CD14-positive monocyte (primary cell): ENCODE measurements around the gene PAPSS2. TPM values are rescaled to one million over a fixed set of nuclear protein-coding genes. Genes with fewer than 3 reads are reported as not detected.

Source experiments
- DNase-seq, 3 donors: peaks; one replicate each; pipeline ENCODE4 v3.0.0-alpha.2; 2011 to 2022
- H2AFZ ChIP-seq: 2 replicates; pipeline ENCODE4 v1.6.0; 2012; ENCODE audit warnings: mild to moderate bottlenecking, low read depth, low read length, inconsistent platforms; ENCODE audit not compliant: insufficient read depth, poor library complexity, severe bottlenecking
- H3K27ac ChIP-seq, 2 donors: 1 replicate in 1 of 2; 2 replicates in 1 of 2; pipeline ENCODE4 v1.5.1; 2012 to 2013; ENCODE audit warnings: low read length in 2 of 2, control low read depth in 1 of 2, inconsistent platforms in 1 of 2, low read depth in 1 of 2, mild to moderate bottlenecking in 1 of 2
- H3K27me3 ChIP-seq, 2 donors: one replicate each; pipeline versions ENCODE4 v1.6.0 to v1.6.1; 2011 to 2013; ENCODE audit warnings: low read length in 2 of 2; ENCODE audit not compliant: control insufficient read depth in 2 of 2, insufficient read depth in 2 of 2
- H3K36me3 ChIP-seq, 2 donors: replicated peaks in 1 of 2; 1 replicate in 1 of 2; 2 replicates in 1 of 2; pipeline versions ENCODE4 v1.5.1 to v1.6.1; 2012 to 2013; ENCODE audit warnings: low read length in 2 of 2, control low read depth in 1 of 2, inconsistent platforms in 1 of 2, mild to moderate bottlenecking in 1 of 2; ENCODE audit not compliant: insufficient read depth in 2 of 2, control insufficient read depth in 1 of 2
- H3K4me1 ChIP-seq, 2 donors: 1 replicate in 1 of 2; 2 replicates in 1 of 2; pipeline versions ENCODE4 v1.5.1 to v1.6.1; 2012 to 2013; ENCODE audit warnings: low read length in 2 of 2, control low read depth in 1 of 2, inconsistent platforms in 1 of 2, mild to moderate bottlenecking in 1 of 2, moderate library complexity in 1 of 2; ENCODE audit not compliant: insufficient read depth in 2 of 2, control insufficient read depth in 1 of 2
- H3K4me2 ChIP-seq: replicated peaks from 2 replicates; pipeline ENCODE3; 2012; ENCODE audit warnings: low read length, moderate library complexity, mild to moderate bottlenecking; ENCODE audit not compliant: poor library complexity, severe bottlenecking; ENCODE audit errors: extremely low read depth
- H3K4me3 ChIP-seq, 3 experiments: fragments of 200-600 bp in 1 of 3; sonication (generic) in 1 of 3; replicated peaks in 1 of 3; 1 replicate in 2 of 3; 2 replicates in 1 of 3; pipeline ENCODE4 v1.5.1; 2011 to 2013; ENCODE audit warnings: low read length in 3 of 3, mild to moderate bottlenecking in 3 of 3, control low read depth in 2 of 3, low read depth in 2 of 3, inconsistent platforms in 1 of 3, moderate library complexity in 1 of 3
- H3K79me2 ChIP-seq: 2 replicates; pipeline ENCODE4 v1.6.0; 2012; ENCODE audit warnings: mild to moderate bottlenecking, control low read depth, inconsistent platforms, low read length, moderate library complexity; ENCODE audit not compliant: insufficient read depth
- H3K9ac ChIP-seq: 2 replicates; pipeline ENCODE4 v1.6.0; 2017; ENCODE audit warnings: low read length, mild to moderate bottlenecking; ENCODE audit not compliant: insufficient read depth, poor library complexity, severe bottlenecking
- H3K9me3 ChIP-seq, 2 donors: replicated peaks in 1 of 2; 1 replicate in 1 of 2; 2 replicates in 1 of 2; pipeline versions ENCODE4 v1.5.1 to v1.6.1; 2012 to 2013; ENCODE audit warnings: low read length in 2 of 2, control low read depth in 1 of 2; ENCODE audit not compliant: control insufficient read depth in 1 of 2, insufficient read depth in 1 of 2
- H4K20me1 ChIP-seq: 2 replicates; pipeline ENCODE4 v1.6.0; 2012; ENCODE audit warnings: mild to moderate bottlenecking, low read length, control low read depth, moderate library complexity; ENCODE audit not compliant: insufficient read depth
- H3K27ac Mint-ChIP-seq, 7 donors: one replicate each; pipeline ENCODE4 v1.8.0; 2020; ENCODE audit warnings: mild to moderate bottlenecking in 7 of 7, mixed read lengths in 7 of 7, moderate library complexity in 6 of 7, inconsistent platforms in 2 of 7
- H3K27me3 Mint-ChIP-seq, 3 donors: one replicate each; pipeline ENCODE4 v1.8.0; 2021 to 2022; ENCODE audit warnings: low read depth in 3 of 3, mild to moderate bottlenecking in 3 of 3, mixed read lengths in 3 of 3, moderate library complexity in 3 of 3, inconsistent platforms in 1 of 3
- H3K36me3 Mint-ChIP-seq, 2 donors: one replicate each; pipeline ENCODE4 v1.8.0; 2020; ENCODE audit warnings: mixed read lengths in 2 of 2, inconsistent platforms in 1 of 2, mild to moderate bottlenecking in 1 of 2
- H3K4me1 Mint-ChIP-seq: one replicate; pipeline ENCODE4 v1.8.0; 2020; ENCODE audit warnings: mild to moderate bottlenecking, mixed read lengths
- H3K4me3 Mint-ChIP-seq, 2 donors: one replicate each; pipeline ENCODE4 v1.8.0; 2020; ENCODE audit warnings: mild to moderate bottlenecking in 2 of 2, mixed read lengths in 2 of 2, moderate library complexity in 1 of 2
- H3K9me3 Mint-ChIP-seq, 7 donors: one replicate each; pipeline ENCODE4 v1.8.0; 2020 to 2022; ENCODE audit warnings: mixed read lengths in 7 of 7, mild to moderate bottlenecking in 6 of 7, moderate library complexity in 6 of 7, inconsistent platforms in 2 of 7
- CTCF ChIP-seq: fragments of 200-600 bp; IDR thresholded peaks from one replicate; pipeline ENCODE4 v1.8.0; 2022; ENCODE audit warnings: antibody characterized with exemption, mild to moderate bottlenecking
- WGBS: methylation state at CpG from one replicate; pipeline ENCODE4 v1.1.5; 2013; ENCODE audit warnings: missing lambda C conversion rate; ENCODE audit not compliant: insufficient coverage; 5-methylcytosine and 5-hydroxymethylcytosine counted together
- intact Hi-C, 2 donors: fragments of 100-400 bp; cut with micrococcal nuclease; formaldehyde crosslinking; loops; one replicate each; pipeline versions ENCODE4 v1.15.0 to v1.15.1; 2023
- polyA plus RNA-seq, 3 donors: library from polyadenylated mRNA; depleted of rRNA in 1 of 3; unstranded in 2 of 3; stranded (reverse) in 1 of 3; fragments of 300-500 nt in 2 of 3; fragments of >200 nt in 1 of 3; fragmentation: Illumina TruSeq in 2 of 3; gene quantifications; 1 replicate in 2 of 3; 2 replicates in 1 of 3; pipeline ENCODE4 v1.2.3, GENCODE V29; 2012 to 2021

The PAPSS2 gene
- polyA plus RNA-seq, 3 donors = 3.5 to 6.5 (median 6.2) TPM

DNA sequence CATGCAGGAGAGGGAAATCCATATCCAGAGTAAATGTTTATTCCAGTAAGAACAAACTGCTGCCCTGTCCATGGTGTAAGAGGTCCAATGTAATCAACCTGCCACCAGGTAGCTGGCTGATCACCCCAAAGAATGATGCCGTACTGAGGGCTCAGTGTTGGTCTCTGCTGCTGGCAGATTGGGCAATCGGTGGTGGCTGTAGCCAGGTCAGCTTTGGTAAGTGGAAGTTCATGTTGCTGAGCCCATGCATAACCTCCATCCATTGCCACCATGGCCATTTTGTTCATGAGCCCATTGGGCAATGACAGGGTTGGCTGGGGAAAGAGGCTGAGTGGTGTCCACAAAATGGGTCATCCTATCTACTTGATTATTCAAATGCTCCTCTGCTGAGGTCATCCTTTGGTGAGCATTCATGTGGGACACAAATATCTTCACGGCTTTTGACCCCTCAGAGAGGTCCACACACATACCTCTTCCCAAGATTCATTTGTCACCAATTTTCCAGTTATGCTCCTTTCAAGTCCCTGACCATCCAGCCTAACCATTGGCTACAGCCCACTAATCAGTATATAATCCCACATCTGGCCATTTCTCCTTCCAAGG, 23.3 kb upstream of the PAPSS2 start:
- Mint-ChIP-seq H3K27me3 (no peaks in the 10 kb centered on the region), H3K36me3 (peaks cover 0 to 1% of the 10 kb centered on the region in 2 donors), H3K4me3 (no peak overlapping the region), H3K27ac (peak overlapping the region in 5 of 7 donors; percentile 46 to 92 (median 78)), H3K9me3 (peaks cover 0 to 10% (median 5%) of the 10 kb centered on the region in 7 donors), H3K4me1 (peaks cover 19% of the 10 kb centered on the region)
- peak overlapping the region; percentile 20 for H3K4me2 ChIP-seq
- H3K4me1 ChIP-seq = peaks cover 10 to 14% of the 10 kb centered on the region in 2 donors
- no peaks in the 10 kb centered on the region for H3K9me3 ChIP-seq
- no peaks in the 10 kb centered on the region for H3K79me2 ChIP-seq
- 91% methylated on average over 1 of the region's 3 CpGs for WGBS
- H3K27ac ChIP-seq = peak overlapping the region in 1 of 2 donors; percentile 53
- no peak overlapping the region for H3K9ac ChIP-seq
- no peaks in the 10 kb centered on the region for H3K36me3 ChIP-seq
- H3K27me3 ChIP-seq = no peaks in the 10 kb centered on the region
- intact Hi-C loops = no loop called here
- H2AFZ ChIP-seq = no peak overlapping the region
- H4K20me1 ChIP-seq = no peaks in the 10 kb centered on the region
- TF ChIP-seq CTCF = no peak
- H3K4me3 ChIP-seq = peak overlapping the region in 1 of 3 experiments; percentile 23
- DNase-seq = peak in 1 of 3 donors; percentile 25

DNA sequence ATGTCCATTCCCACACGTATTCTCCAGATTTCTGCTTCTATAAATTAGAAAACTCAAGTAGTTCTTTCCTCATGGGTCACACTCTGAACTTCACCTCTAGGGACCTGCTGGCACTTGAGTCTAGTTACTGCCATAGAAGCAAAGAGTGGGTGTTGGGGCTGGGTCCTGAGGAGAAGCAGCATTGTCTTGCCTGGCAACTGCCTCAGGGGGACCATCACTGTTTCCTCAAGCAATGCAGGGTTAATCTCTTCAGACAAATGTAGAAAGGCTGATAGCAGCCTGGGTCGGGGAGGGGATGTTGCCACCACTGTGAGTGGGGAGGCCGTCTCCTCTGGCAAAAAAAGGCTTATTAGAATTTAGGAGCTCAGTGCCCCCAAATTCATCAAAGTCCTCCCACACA, 20.2 kb upstream of the PAPSS2 start:
- no peaks in the 10 kb centered on the region for H3K36me3 ChIP-seq
- intact Hi-C loops = no loop called here
- H3K27ac Mint-ChIP-seq = no peak overlapping the region

More for the DNA sequence above, 20.2 kb upstream of the PAPSS2 start:
- peaks cover 0 to 1% (median 0%) of the 10 kb centered on the region in 3 donors for H3K27me3 Mint-ChIP-seq
- no peak for DNase-seq
- Histone ChIP-seq H3K9ac (no peak overlapping the region), H3K9me3 (no peaks in the 10 kb centered on the region), H4K20me1 (no peaks in the 10 kb centered on the region), H3K27me3 (no peaks in the 10 kb centered on the region), H3K79me2 (no peaks in the 10 kb centered on the region), H3K4me2 (no peak overlapping the region), H3K27ac (no peak overlapping the region), H3K4me3 (no peak overlapping the region), H3K4me1 (peaks cover 10 to 14% of the 10 kb centered on the region in 2 donors), H2AFZ (no peak overlapping the region)
- H3K9me3 Mint-ChIP-seq = peaks cover 0 to 3% (median 0%) of the 10 kb centered on the region in 7 donors
- H3K4me3 Mint-ChIP-seq = no peak overlapping the region
- peaks cover 0 to 1% of the 10 kb centered on the region in 2 donors for H3K36me3 Mint-ChIP-seq
- 100% methylated on average over 2 of the region's 3 CpGs for WGBS
- peaks cover 19% of the 10 kb centered on the region for H3K4me1 Mint-ChIP-seq
- TF ChIP-seq CTCF = no peak
